Esophagus muscularis mucosa (tissue), 4 donors: Measurements from ENCODE around the gene KRT7.
"Not testable (repeated sequence)": the region's sequence is repeated elsewhere in the genome, so short reads cannot be mapped to it uniquely, and the experiment has no call there.

ENCODE experiments used
- CTCF ChIP-seq, 3 experiments: fragments of 200-600 bp in 2 of 3; fragments of 450-650 bp in 1 of 3; sonication (generic) in 2 of 3; IDR thresholded peaks; one replicate each; pipeline ENCODE4 v1.5.1; 2017 to 2019; ENCODE audit warnings: antibody characterized with exemption in 3 of 3, mild to moderate bottlenecking in 2 of 3, moderate library complexity in 1 of 3
- EP300 ChIP-seq: sonication (generic); formaldehyde crosslinking; IDR thresholded peaks from one replicate; pipeline ENCODE4 v1.6.1; 2017; ENCODE audit warnings: antibody characterized with exemption
- POLR2A ChIP-seq: fragments of 450-650 bp; IDR thresholded peaks from one replicate; pipeline ENCODE4 v1.6.1; 2017; ENCODE audit warnings: antibody characterized with exemption, moderate library complexity, mild to moderate bottlenecking, low read depth

GRCh38 chr12:52257922-52258321 is 24.9 kb downstream of the KRT7 start:
- not testable (repeated sequence) for TF ChIP-seq POLR2A; CTCF (IDR thresholded peaks at IDR 0.05); EP300
